ENCODE data around the gene ECEL1. TPM values are rescaled to one million over a fixed set of nuclear protein-coding genes. Genes with fewer than 3 reads are reported as not detected.

ECEL1 gene
- total and polyA plus RNA-seq, 2 of the 4 experiments (the other 2 are of a cell fraction): not detected

DNA sequence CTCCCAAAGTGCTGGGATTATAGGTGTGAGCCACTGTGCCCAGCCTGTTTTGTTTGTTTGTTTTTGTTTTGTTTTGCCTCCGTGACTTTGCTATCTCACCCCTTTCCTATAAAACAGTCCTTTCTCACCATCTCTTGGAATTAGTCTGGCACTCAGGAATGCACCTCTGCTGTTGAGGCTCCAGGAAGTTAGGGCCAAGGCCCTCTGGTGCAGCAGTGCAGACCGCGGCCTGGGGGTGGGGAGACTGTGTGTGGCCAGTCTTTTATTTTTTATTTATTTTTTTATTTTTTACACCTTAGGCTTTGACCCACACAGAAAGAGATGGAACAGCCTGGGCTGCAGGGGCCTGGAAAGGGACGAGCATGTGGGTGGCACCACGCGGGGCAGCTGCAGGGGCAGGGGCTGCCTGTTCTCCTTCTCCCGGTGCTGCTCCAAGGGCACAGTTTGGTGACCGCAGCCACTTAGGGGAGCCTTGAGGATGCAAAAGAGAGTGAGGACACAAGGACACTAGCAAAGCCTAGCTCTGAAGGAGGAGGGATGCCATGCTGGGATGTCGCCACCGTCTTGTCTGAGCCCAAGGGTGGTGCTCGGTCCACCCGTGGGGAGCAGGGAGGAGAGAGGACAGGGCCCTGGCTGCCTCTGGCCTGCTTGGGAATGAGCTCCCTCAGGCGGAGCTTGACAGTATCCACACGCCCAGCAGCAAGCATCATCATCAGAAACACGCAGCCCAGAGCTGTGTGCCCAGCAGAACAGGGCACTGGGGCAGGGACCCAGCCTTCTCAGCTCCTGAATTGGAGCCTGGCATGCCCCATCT, 51.0 kb downstream of the ECEL1 start:
- H2BK15ac ChIP-seq (ENCODE audit: low read depth, low read length): no peak overlapping the region
- no peak for TF ChIP-seq MXI1 (IDR thresholded peaks at IDR 0.05; ENCODE audit: borderline replicate concordance, low read depth, low read length)
- ChIA-PET POLR2A (ENCODE audit: unreplicated experiment) (no interaction called here), CTCF (no interaction called here)
- H3K23ac ChIP-seq (ENCODE audit: low read depth, low read length): no peak overlapping the region
- no peaks in the 10 kb centered on the region for H3K9me3 ChIP-seq (ENCODE audit: control insufficient read depth, insufficient read depth, low read length)
- no peak overlapping the region for H2BK20ac ChIP-seq (ENCODE audit: low read depth, low read length)
- in situ Hi-C loops (cut with MboI; ENCODE audit: low sequenced_read_pairs): no loop called here
- no peak overlapping the region for H3K18ac ChIP-seq (ENCODE audit: low read depth, low read length)
- peaks cover 34% of the 10 kb centered on the region for H3K27me3 ChIP-seq (ENCODE audit: control insufficient read depth, insufficient read depth, low read length)
- H3K14ac ChIP-seq (replicated peaks; ENCODE audit: low read depth, low read length): no peak overlapping the region
- H4K20me1 ChIP-seq (ENCODE audit: insufficient read depth, low read length): no peaks in the 10 kb centered on the region
- intact Hi-C loops (cut with micrococcal nuclease): no loop called here
- no peak overlapping the region for H4K5ac ChIP-seq (ENCODE audit: low read depth, low read length)
- H4K91ac ChIP-seq (ENCODE audit: insufficient read depth, low read depth, low read length): no peak overlapping the region
- no peak overlapping the region for H2BK120ac ChIP-seq (ENCODE audit: low read depth, low read length)
- H3K9ac ChIP-seq (ENCODE audit: low read depth, low read length): no peak overlapping the region
- no peak overlapping the region for H3K56ac ChIP-seq (ENCODE audit: extremely low read depth, insufficient read depth, low read length)
- H3K4ac ChIP-seq (ENCODE audit: low read depth, low read length): no peak overlapping the region
- no peak overlapping the region for H3K4me2 ChIP-seq (ENCODE audit: low read depth, low read length)
- no peak overlapping the region for H2AK5ac ChIP-seq (ENCODE audit: low read depth, low read length)
- no peaks in the 10 kb centered on the region for H3K79me1 ChIP-seq (ENCODE audit: low read depth in 1 of 2, low read length in 2 of 2)
- H3K27ac ChIP-seq (ENCODE audit: insufficient read depth, low read length): no peak overlapping the region
- no peak overlapping the region for H4K8ac ChIP-seq (ENCODE audit: low read depth in 2 of 2, low read length in 2 of 2)
- no peak overlapping the region for H2AFZ ChIP-seq (replicated peaks; ENCODE audit: low read length, poor library complexity)
- dilution Hi-C loops (cut with HindIII; ENCODE audit: low sequenced_read_pairs, unreplicated experiment): no loop called here
- no peak overlapping the region for H2BK5ac ChIP-seq (ENCODE audit: low read depth, low read length, poor library complexity, severe bottlenecking)
- no peaks in the 10 kb centered on the region for H3K4me1 ChIP-seq (ENCODE audit: control insufficient read depth, insufficient read depth, low read length)
- H3K9me1 ChIP-seq (ENCODE audit: insufficient read depth, low read length): no peaks in the 10 kb centered on the region
- ATAC-seq (ENCODE audit: low read depth) (no peak), DNase-seq (no peak)
- no peaks in the 10 kb centered on the region for H3K36me3 ChIP-seq (ENCODE audit: control insufficient read depth, insufficient read depth, low read length)
- no peak overlapping the region for H3K4me3 ChIP-seq (ENCODE audit: insufficient read depth, low read depth, low read length)
- BruUV-seq (replicated peaks): no TSS peak
- no peak overlapping the region for H2AK9ac ChIP-seq (replicated peaks; ENCODE audit: low read depth, low read length, poor library complexity)
- 67% methylated on average over 1 of the region's 15 CpGs; no CpG with 5 or more reads in 1 of the 2 experiments for WGBS, 2 experiments (ENCODE audit: extremely low coverage in 2 of 2, insufficient read length in 1 of 2)
